Raji (cell line): ENCODE data around the gene CCDC88B.

Experiments used
- POLR2A ChIP-seq: IDR thresholded peaks from 2 replicates; pipeline ENCODE4 v1.6.1; 2011; ENCODE audit warnings: low read depth, low read length, control low read depth; ENCODE audit not compliant: insufficient read depth

CCDC88B gene

DNA sequence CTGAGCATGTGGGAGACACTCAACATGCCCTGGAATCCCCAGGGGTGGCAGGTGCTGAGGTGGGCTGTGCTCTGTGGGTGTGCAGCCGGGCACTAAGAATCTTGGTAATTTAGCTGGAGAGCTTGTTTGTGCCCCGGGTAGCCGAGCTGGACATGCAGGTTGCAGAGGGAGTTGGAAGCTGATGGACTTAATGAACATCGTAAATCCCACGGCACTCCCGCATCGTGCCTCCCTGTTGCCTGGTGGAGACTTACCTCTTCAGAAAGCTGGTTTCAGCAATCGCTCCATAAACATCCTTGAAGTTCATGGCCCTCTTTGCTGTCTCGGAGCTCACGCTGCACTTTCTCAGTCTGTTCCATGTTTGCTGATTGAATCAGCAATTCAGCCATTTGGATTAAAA is 48.9 kb downstream of the CCDC88B start:
- no peak for TF ChIP-seq POLR2A

GRCh38 chr11:64389851-64390250 is 49.8 kb downstream of the CCDC88B start:
- no peak for TF ChIP-seq POLR2A

DNA sequence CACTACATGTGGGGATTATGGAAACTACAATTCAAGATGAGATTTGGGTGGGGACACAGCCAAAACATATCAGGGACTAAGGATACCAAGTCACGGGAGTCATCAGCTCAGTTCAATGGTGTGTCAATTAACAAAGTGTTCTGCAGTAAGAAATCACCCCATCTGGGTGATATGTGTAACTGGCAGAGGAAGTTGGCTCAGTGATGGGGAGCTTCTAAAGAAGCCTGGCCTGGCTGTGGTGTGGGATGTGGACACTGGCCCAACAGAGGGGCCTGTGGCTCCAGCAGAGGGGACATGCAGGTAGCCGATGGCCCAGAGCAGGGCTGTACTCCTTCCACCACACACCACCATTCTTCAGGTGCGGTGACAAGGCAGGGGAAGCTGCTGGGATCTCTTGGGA is 50.6 kb downstream of the CCDC88B start:
- TF ChIP-seq POLR2A: no peak

- no peak for TF ChIP-seq POLR2A
Measured at GRCh38 chr11:64391839-64392238, 51.8 kb downstream of the CCDC88B start.

DNA sequence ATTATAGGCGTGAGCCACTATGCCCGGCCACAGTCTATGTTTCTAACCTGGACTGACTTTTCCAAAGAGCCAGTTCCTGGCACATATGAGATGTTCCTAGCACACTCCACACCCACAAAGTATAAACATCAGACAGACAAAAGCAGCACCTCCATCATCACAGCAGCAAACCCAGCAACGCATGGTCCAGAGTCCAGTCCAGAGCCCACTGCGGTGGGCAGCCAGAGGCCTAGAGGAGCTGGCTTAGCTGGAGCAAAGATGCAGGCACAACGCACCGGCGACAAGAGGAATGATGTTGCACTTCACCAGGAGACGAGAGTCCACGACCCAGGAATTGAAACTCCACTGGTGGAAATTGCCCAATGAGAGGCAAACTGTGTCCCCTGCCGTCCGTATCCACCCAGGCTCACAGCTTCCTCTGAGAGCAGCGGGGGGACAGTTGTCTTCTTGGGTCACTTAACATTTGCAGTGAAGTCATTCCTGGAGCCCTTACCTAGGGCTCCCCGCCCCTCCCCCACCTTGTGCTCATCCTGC is 55.6 kb downstream of the CCDC88B start:
- no peak for TF ChIP-seq POLR2A

DNA sequence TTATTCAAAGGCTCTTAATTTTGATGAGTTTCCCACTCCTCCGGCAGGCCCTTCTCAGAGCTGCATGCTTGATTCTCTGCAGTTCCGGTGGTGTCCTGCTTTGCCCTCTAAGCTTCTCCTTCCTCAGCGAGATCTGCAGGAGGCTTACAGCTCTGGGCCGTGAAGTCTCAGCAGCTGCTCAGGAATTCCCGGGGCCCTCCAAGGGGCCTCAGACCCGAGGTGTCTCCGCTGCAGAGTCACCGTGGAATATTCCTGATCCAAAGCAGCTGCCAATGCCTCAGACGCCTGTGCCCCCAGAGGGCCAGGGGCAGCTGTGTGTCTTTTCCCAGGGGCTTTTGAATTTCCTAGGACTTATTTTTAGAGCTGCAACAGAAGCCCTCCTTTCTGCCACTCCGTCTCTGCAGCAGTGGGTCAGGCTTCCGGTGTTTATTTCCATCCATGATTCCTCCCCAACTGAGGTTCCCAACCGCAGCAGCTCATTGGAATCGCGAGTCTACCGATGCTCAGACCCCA is 56.1 kb downstream of the CCDC88B start:
- no peak for TF ChIP-seq POLR2A

- no peak for TF ChIP-seq POLR2A
Measured at GRCh38 chr11:64400102-64400501, 60.1 kb downstream of the CCDC88B start.

- no peak for TF ChIP-seq POLR2A
Measured at GRCh38 chr11:64400667-64401066, 60.7 kb downstream of the CCDC88B start.

- TF ChIP-seq POLR2A: no peak
Measured at GRCh38 chr11:64401775-64402174, 61.8 kb downstream of the CCDC88B start.

GRCh38 chr11:64403106-64403505 is 63.1 kb downstream of the CCDC88B start:
- TF ChIP-seq POLR2A: no peak

DNA sequence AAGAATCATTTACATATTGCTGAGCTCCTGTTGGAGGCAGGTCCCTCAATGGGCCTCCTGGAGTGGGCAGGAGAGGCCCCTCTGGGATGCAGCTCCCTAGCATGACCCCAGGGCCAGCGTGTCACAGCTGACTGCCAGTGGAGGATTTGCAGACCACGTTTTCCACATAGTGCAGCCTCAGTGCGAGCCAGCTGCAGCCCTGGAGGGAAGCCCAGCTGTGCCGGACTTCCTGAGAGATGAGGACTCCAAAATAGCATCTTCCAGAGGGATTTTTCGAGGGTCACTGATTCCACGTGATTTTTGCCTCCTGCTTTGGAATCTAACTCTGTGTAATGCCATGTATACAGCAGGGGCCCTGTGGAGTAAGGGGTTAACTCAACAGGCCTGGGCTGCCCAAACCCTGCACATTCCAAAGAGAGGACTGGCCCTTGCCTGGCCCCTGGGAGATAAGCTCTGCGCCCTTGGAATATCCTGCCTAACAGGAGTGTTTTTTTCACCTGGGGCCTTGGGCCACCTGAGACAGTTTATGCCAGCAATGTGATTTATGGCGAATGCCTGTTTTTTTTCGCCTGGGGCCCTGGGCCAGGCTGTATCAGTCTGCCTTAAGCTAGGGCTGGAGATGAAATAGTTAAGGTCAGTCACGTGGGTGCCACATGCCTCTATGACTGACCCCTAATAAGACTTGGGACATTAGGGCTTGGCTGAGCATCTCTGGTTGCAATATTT is 66.4 kb downstream of the CCDC88B start:
- TF ChIP-seq POLR2A: no peak
